ENCODE measurements around the gene YIPF2. TPM values are rescaled to one million over a fixed set of nuclear protein-coding genes. Genes with fewer than 3 reads are reported as not detected.

The YIPF2 gene
- total RNA-seq, 1 donor from 2014 or later = 53.3 TPM

DNA sequence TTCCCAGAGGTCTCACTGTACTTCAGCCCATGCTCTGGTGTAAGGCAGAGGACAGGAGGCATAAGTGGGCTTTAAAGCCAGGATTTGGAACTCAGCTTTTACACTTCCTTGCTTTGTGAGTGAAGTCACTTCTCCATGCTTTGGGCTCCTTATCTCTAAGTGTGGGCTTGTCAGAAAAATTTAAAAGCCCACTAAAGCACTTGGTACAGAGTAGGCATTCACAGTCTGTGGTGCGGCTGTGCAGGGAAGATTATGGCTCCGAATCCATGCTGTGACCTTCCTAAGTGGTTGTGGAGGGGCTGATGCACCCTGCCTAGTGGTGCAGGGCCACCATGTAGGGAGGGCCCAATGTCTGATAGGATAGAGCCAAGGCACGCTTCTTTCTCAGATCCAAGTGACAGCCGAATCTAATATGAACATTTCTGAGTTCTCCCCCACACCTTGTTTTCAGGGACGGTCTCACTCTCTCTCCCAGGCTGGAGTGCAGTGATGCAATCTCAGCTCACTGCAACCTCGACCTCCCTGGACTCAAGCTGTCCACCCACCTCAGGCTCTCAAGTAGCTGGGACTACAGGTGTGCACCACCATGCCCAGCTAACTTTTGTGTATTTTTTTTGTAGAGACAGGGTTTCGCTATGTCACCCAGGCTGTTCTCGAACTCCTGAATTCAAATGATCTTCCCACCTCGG is 7.1 kb upstream of the YIPF2 start:
- no peaks in the 10 kb centered on the region for H3K9me3 Mint-ChIP-seq (ENCODE audit: low read depth)
- DNase-seq (ENCODE audit: low spot score, unreplicated experiment) = no peak
- no peak overlapping the region for H3K27ac Mint-ChIP-seq
- H3K4me1 Mint-ChIP-seq (ENCODE audit: low read depth) = peaks cover 22% of the 10 kb centered on the region
- no peak overlapping the region for H3K4me3 Mint-ChIP-seq (ENCODE audit: low read depth)
- H3K36me3 Mint-ChIP-seq (ENCODE audit: insufficient read depth) = peaks cover 2% of the 10 kb centered on the region
- H3K27me3 Mint-ChIP-seq = no peaks in the 10 kb centered on the region
- TF ChIP-seq, protein P1, sequence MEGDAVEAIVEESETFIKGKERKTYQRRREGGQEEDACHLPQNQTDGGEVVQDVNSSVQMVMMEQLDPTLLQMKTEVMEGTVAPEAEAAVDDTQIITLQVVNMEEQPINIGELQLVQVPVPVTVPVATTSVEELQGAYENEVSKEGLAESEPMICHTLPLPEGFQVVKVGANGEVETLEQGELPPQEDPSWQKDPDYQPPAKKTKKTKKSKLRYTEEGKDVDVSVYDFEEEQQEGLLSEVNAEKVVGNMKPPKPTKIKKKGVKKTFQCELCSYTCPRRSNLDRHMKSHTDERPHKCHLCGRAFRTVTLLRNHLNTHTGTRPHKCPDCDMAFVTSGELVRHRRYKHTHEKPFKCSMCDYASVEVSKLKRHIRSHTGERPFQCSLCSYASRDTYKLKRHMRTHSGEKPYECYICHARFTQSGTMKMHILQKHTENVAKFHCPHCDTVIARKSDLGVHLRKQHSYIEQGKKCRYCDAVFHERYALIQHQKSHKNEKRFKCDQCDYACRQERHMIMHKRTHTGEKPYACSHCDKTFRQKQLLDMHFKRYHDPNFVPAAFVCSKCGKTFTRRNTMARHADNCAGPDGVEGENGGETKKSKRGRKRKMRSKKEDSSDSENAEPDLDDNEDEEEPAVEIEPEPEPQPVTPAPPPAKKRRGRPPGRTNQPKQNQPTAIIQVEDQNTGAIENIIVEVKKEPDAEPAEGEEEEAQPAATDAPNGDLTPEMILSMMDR (IDR thresholded peaks at IDR 0.05; ENCODE audit: unreplicated experiment) = no peak

DNA sequence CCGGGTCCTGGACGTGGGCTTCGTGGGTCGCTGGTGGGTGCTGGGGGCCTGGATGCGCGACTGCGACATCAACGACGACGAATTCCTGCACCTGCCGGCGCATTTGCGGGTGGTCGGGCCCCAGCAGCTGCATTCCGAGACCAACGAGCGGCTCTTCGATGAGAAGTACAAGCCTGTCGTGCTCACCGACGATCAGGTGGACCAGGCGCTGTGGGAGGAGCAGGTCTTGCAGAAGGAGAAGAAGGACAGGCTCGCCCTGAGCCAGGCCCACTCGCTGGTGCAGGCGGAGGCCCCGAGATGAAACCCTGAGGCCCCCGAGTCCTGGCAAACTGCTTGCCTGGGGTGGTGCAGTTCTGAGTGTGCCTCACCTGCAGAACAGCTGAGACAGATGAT is 959 bp upstream of the YIPF2 start:
- no peak for DNase-seq (ENCODE audit: low spot score, unreplicated experiment)
- TF ChIP-seq, protein P1 (IDR thresholded peaks at IDR 0.05; ENCODE audit: unreplicated experiment) = no peak
- Mint-ChIP-seq H3K27me3 (no peaks in the 10 kb centered on the region), H3K4me1 (ENCODE audit: low read depth) (peaks cover 12% of the 10 kb centered on the region), H3K36me3 (ENCODE audit: insufficient read depth) (peaks cover 7% of the 10 kb centered on the region), H3K9me3 (ENCODE audit: low read depth) (no peaks in the 10 kb centered on the region), H3K27ac (peak overlapping the region; percentile 87), H3K4me3 (ENCODE audit: low read depth) (peak overlapping the region; percentile 94)

DNA sequence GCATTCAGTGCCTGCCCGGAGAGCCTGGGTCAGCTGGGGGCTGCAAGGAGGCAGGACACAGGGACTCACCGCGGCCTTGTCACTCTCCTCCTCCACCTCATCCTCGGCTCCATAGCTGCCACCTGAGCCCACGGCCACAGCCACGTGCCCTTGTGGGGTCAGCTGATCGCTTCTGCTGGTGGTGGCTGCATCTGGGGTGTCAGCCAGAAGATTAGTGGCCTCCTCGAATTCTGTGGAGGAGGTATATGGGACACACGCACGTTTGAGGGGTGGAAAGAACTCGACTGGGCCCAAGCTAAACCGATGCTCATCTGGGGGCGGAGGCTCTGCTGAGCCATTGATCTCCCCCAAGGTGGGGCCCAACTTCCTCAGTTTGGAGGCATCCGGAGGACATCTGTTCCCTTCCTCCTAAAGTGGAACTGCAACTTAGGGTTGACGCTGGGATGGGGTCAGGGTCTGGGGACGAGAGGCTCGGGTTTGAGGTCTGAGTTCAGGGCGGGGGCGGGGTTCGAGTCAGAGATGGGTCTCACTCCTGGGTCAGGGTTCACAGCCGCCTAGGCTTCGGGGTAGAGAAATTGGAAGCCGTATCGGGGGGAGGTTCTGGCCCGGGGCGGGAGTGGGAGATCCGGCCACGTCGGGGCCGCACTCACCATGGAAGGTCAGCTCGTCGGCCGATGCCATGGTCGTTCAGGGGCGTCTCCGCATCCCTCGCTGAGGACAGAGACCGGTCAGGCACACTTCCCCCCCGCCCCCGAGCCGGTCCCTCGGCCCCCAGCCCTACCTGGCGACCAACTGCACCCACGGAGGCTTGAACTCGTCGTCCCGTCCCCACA is 493 bp downstream of the YIPF2 start:
- Mint-ChIP-seq H3K36me3 (ENCODE audit: insufficient read depth) (peaks cover 7% of the 10 kb centered on the region), H3K27me3 (no peaks in the 10 kb centered on the region), H3K9me3 (ENCODE audit: low read depth) (no peaks in the 10 kb centered on the region), H3K4me1 (ENCODE audit: low read depth) (peaks cover 12% of the 10 kb centered on the region), H3K4me3 (ENCODE audit: low read depth) (peak overlapping the region; percentile 94), H3K27ac (peak overlapping the region; percentile 91)
- TF ChIP-seq, protein P1 (IDR thresholded peaks at IDR 0.05; ENCODE audit: unreplicated experiment) = no peak
- DNase-seq (ENCODE audit: low spot score, unreplicated experiment) = no peak

DNA sequence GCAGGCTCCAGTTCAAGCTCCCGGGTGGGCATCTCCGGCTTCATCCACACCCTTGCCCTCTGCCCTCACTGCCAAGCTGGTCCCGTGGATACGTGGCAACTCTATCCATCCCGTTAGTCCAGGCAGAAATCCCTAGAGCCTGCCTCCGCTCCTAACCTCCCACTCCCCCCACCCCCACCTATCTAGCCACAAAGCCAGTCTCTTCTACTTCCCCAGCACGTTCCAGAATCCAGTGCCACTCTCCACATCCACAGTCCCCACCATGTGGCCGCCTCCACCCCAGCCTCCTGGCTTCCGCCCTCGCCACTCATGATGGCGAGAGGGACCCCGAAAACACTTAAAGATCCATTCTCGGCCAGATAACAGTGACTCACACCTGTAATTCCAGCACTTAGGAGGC is 3.8 kb downstream of the YIPF2 start:
- Mint-ChIP-seq H3K27ac (peak overlapping the region; percentile 31), H3K36me3 (ENCODE audit: insufficient read depth) (peaks cover 8% of the 10 kb centered on the region), H3K4me1 (ENCODE audit: low read depth) (peaks cover 11% of the 10 kb centered on the region), H3K4me3 (ENCODE audit: low read depth) (no peak overlapping the region), H3K9me3 (ENCODE audit: low read depth) (no peaks in the 10 kb centered on the region), H3K27me3 (no peaks in the 10 kb centered on the region)
- DNase-seq (ENCODE audit: low spot score, unreplicated experiment) = no peak
- TF ChIP-seq, protein P1 (IDR thresholded peaks at IDR 0.05; ENCODE audit: unreplicated experiment) = no peak

DNA sequence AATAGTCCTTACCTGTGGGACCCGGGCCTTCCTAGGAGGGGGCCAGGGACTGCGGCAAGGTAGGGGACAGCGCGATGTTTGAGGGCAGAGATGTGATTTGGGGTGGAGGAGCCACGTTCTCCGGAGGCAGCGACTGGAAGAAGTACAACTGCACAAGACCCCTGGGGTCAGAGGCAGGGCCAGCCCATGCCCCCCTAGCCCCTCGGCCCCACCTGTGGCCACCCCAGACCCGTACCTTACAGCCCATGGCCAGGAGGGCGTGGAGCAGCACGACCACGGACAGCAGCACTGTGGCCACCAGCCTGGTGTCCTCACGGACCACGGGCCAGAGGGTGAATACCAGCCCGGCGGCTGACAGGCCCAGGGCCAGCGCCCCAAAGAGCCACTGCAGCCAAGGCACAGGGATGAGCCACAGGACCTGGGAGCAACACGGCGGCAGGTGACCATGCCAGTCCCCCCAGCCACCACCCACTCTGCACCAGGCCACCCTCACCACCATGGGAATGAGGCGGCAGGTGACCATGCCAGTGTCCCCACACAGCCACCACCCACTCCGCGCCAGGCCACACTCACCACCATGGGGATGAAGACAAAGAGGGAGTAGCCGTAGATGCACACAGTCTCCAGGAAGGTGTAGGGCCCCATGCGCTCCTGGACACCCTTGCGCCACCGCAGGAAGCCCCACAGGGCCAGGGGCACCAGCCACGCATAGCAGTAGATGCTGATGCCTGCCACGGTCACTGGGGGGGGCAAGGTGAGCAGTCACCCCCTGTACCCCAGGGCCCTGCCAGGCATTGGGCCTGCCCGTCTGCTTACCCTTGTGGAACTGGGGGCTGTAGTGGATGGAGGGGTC is 5.0 kb downstream of the YIPF2 start:
- Mint-ChIP-seq H3K27me3 (no peaks in the 10 kb centered on the region), H3K27ac (no peak overlapping the region), H3K9me3 (ENCODE audit: low read depth) (no peaks in the 10 kb centered on the region), H3K4me3 (ENCODE audit: low read depth) (no peak overlapping the region), H3K36me3 (ENCODE audit: insufficient read depth) (peaks cover 10% of the 10 kb centered on the region), H3K4me1 (ENCODE audit: low read depth) (peaks cover 7% of the 10 kb centered on the region)
- DNase-seq (ENCODE audit: low spot score, unreplicated experiment) = no peak
- TF ChIP-seq, protein P1 (IDR thresholded peaks at IDR 0.05; ENCODE audit: unreplicated experiment) = no peak
